GM12875 (cell line): ENCODE data around the gene SORCS2.

Source experiments
- H3K4me3 ChIP-seq: one replicate; pipeline ENCODE4 v1.5.1; 2011; ENCODE audit warnings: low read depth, low read length, control low read depth
- TF ChIP-seq, protein P1 (sequence below): IDR thresholded peaks from 2 replicates; pipeline ENCODE4 v1.5.1; 2011; ENCODE audit warnings: low read depth, mild to moderate bottlenecking, control low read depth, inconsistent platforms, low read length, moderate library complexity, borderline replicate concordance; ENCODE audit not compliant: insufficient read depth

SORCS2 gene

DNA sequence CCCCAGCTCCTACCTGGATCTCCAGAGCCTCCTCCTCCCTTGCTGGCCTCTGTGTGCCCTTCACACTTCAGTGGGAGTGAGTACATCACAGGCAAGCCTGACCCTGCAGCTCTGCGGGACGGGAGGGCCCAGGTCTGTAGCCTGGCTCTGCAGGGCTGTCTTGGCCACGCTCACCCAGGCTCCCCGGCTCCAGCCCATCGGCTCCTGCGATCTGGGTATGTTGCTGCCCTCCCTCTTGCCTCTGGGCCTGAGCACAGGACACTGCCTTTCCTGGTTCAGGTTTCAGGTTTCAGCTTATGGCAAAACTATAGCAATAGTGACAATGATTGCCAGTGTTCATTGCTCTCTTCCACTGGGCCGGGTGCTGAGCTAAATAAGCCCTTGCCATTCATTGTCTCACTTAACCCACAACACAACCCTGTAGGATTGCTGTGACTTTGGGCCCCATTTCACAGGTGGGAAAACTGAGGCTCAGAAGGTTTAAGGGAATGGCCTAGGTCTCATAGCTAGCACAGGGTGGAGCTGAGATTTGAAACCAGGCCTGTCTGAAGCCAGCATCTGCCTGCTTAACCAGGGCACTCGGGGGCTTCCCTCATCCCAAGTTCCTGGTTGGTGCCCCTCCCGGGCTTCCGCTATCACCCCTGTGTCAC lies 44.6 kb upstream of the SORCS2 start:
- H3K4me3 ChIP-seq = no peak overlapping the region
- TF ChIP-seq, protein P1, sequence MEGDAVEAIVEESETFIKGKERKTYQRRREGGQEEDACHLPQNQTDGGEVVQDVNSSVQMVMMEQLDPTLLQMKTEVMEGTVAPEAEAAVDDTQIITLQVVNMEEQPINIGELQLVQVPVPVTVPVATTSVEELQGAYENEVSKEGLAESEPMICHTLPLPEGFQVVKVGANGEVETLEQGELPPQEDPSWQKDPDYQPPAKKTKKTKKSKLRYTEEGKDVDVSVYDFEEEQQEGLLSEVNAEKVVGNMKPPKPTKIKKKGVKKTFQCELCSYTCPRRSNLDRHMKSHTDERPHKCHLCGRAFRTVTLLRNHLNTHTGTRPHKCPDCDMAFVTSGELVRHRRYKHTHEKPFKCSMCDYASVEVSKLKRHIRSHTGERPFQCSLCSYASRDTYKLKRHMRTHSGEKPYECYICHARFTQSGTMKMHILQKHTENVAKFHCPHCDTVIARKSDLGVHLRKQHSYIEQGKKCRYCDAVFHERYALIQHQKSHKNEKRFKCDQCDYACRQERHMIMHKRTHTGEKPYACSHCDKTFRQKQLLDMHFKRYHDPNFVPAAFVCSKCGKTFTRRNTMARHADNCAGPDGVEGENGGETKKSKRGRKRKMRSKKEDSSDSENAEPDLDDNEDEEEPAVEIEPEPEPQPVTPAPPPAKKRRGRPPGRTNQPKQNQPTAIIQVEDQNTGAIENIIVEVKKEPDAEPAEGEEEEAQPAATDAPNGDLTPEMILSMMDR = no peak

DNA sequence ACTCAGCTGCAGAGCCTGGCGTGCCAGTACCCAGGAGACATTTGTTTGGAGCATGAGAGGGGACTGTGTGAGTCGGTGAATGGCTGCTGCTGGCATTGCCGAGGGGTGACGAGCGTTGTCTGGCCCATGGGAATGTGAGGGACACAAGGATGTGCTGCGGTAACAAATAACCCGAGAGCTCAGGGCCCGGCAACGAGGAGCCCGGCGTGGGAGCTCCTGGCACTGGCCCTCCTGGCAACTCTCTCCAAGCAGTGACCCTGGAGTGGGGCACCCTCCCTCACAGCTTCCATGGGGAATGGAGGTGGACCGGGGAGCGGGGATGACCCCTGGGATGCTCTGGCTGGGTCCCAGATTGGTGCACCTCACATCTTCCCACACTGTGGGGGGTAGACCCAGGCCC lies 44.0 kb upstream of the SORCS2 start:
- TF ChIP-seq, protein P1 = no peak
- H3K4me3 ChIP-seq = no peak overlapping the region

DNA sequence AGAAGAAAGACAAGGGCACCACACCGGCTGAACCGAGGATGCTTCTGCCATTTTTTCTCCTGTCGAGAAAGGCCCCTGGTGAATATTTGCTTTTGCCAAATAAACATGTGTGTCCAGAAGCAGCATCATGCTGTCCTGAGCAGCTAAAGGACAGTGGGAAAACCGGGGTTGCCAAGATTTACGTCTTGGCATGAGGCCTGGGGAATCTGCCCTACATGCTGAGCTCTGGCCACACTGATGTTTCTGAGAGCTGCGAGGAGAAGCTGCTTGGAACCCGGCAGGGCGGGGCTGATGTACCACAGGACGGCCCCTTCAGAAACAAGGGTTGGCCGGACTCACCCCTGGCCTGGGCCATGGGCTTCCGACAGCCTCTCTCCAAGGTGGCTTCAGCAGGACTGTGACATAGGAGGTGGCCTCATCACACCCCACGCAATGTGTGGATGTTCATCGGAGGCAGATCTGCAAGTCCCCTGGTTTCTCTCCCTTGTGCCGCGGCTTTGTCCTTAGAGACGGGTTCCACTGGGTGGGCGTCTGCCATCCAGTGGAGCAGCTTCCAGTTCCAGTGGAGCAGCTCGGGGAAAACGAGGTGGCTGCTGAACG lies 42.2 kb upstream of the SORCS2 start:
- no peak overlapping the region for H3K4me3 ChIP-seq

DNA sequence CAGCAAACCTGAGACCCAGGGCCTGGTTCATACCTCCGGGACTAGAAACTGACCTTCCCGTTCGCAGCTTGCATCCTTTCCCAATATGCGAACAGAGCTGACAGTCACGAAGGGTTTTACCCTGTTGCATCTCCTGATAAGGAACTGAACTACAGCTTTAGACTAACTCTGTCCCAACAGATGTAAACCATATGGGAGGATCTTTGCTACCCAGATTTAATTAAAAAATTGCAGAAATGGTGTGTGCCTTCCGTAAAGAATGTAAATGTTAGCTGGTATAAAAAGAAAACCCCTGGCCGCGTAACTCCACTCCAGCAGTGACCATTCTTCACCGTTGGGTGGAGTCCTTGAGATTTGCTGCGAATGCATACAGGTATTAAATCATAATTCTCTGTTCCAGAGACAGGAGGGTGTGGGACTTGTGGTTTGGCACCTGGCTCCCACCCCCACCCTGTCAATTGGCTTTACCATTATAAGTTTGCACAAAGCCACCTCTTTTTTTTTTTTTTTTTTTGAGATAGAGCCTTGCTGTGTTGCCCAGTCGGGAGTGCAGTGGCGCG lies 40.6 kb upstream of the SORCS2 start:
- H3K4me3 ChIP-seq = no peak overlapping the region
- TF ChIP-seq, protein P1 = no peak

More for the DNA sequence above, 42.2 kb upstream of the SORCS2 start:
- TF ChIP-seq, protein P1 = no peak

DNA sequence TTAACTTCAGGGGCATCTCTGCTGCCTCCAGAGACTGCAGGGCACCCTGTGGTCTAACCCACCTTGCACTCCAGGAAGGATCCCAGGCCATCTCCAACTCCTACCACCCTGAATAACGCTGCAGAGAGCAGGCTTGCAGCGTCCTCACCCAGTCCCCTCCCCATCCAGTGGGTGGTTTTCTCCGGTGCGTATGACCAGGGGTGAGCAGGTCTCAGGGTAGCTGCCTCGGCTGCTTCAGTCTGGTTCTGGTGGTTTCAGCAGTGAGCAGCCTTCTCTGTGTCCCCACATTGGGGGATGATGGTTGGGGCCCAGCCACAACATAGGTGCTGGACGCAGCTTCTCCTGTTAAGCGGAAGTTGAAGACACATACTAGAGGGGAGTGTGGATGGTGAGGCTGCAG lies 38.6 kb upstream of the SORCS2 start:
- no peak overlapping the region for H3K4me3 ChIP-seq
- TF ChIP-seq, protein P1 = no peak

- H3K4me3 ChIP-seq = no peak overlapping the region
- TF ChIP-seq, protein P1 = no peak
Measured at GRCh38 chr4:7154351-7154981, 37.9 kb upstream of the SORCS2 start.
